HG02943 (cell line): ENCODE data around the gene SPATA19.

Experiments used
- ATAC-seq: cut with Tn5 transposase; IDR thresholded peaks from one replicate; pipeline ENCODE4 v1.9.1; 2021; ENCODE audit warnings: mild to moderate bottlenecking, low read depth, moderate library complexity; ENCODE audit not compliant: unreplicated experiment

The SPATA19 gene

GRCh38 chr11:133793271-133794035 lies 51.9 kb downstream of the SPATA19 start:
- no peak for ATAC-seq

GRCh38 chr11:133790995-133791394 lies 54.3 kb downstream of the SPATA19 start:
- no peak for ATAC-seq
